Sigmoid colon (tissue), 4 donors: ENCODE results near the gene ABCB10.

Experiments used
- POLR2A ChIP-seq, 2 donors: fragments of 450-650 bp; IDR thresholded peaks; one replicate each; pipeline ENCODE4 v1.6.1; 2016; ENCODE audit warnings: antibody characterized with exemption in 2 of 2, mild to moderate bottlenecking in 2 of 2, moderate library complexity in 2 of 2
- POLR2AphosphoS5 ChIP-seq, 4 donors: sonication (generic); formaldehyde crosslinking; IDR thresholded peaks; one replicate each; pipeline ENCODE4 v1.6.1; 2017; ENCODE audit warnings: antibody characterized with exemption in 4 of 4
- TF ChIP-seq, protein P1 (sequence below), 4 experiments: fragments of 450-650 bp in 3 of 4; fragments of 200-600 bp in 1 of 4; IDR thresholded peaks; one replicate each; pipeline ENCODE4 v1.5.1; 2016 to 2019; ENCODE audit warnings: antibody characterized with exemption in 4 of 4, mild to moderate bottlenecking in 3 of 4, moderate library complexity in 2 of 4

DNA sequence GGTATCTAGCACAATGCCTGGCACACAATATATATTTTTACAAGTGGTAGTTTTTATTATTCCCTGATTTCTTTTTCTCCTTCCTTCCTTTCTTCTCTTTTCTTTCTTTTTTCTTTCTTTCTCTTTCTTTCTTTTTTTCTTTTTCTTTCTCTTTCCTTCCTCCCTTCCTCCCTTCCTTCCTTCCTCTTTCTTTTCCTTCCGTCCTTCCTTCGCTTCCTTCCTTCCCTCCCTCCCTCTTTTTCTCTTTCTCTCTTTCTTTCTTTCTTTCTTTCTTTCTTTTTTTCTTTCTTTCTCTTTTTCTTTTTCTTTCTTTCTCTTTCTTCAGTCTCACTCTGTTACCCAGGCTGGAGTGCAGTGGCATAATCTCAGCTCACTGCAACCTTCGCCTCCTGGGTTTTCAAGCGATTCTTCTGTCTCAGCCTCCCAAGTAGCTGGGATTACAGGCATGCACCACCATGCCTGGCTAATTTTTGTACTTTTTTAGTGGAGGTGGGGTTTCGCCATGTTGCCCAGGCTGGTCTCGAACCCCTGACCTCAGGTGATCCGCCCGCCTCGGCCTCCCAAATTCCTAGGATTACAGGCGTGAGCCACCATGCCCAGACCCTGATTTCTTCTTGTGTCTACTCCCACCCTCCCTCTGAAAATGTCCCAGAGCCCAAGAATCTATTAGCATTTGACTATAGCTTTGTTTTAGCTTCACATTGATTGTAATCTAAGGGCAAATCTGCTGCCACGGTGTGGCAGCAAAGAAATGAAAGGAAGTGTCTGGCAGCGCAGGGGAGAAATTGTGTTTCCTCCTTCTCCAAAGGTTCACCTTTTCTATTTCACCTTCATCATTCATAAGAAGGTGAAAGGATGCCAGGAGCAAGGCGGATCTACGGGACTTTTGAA is 19.9 kb upstream of the ABCB10 start:
- TF ChIP-seq POLR2AphosphoS5 (IDR thresholded peaks at IDR 0.05) (no peak), POLR2A (IDR thresholded peaks at IDR 0.05) (no peak)
- TF ChIP-seq, protein P1, sequence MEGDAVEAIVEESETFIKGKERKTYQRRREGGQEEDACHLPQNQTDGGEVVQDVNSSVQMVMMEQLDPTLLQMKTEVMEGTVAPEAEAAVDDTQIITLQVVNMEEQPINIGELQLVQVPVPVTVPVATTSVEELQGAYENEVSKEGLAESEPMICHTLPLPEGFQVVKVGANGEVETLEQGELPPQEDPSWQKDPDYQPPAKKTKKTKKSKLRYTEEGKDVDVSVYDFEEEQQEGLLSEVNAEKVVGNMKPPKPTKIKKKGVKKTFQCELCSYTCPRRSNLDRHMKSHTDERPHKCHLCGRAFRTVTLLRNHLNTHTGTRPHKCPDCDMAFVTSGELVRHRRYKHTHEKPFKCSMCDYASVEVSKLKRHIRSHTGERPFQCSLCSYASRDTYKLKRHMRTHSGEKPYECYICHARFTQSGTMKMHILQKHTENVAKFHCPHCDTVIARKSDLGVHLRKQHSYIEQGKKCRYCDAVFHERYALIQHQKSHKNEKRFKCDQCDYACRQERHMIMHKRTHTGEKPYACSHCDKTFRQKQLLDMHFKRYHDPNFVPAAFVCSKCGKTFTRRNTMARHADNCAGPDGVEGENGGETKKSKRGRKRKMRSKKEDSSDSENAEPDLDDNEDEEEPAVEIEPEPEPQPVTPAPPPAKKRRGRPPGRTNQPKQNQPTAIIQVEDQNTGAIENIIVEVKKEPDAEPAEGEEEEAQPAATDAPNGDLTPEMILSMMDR (IDR thresholded peaks at IDR 0.05), result no peak
